HCT116 (cell line): ENCODE data around the gene MYLK4. TPM values are rescaled to one million over a fixed set of nuclear protein-coding genes. Genes with fewer than 3 reads are reported as not detected.

Experiments used
- ATAC-seq: fragments of 200-7000 bp; cut with Tn5 transposase; 2 replicates; pipeline ENCODE4 v1.9.1; 2020; ENCODE audit warnings: mild to moderate bottlenecking, moderate library complexity
- BruUV-seq: library from RNA; stranded (reverse); fragments of 400-500 nt; replicated peaks from 2 replicates; lab custom pipeline; 2021; lab: Mats Ljungman, UMichigan
- CTCF ChIA-PET: fragments of 300-600 bp; sonication (Branson Sonifier 250); formaldehyde crosslinking; loops from one replicate; lab custom pipeline; 2021; ENCODE audit warnings: antibody characterized with exemption; lab: Charles Lee
- POLR2A ChIA-PET: fragments of 300-600, 350-600 bp; sonication (Branson Sonifier 250); formaldehyde crosslinking; loops from one replicate; lab custom pipeline; 2021; ENCODE audit warnings: antibody characterized with exemption; lab: Charles Lee
- RAD21 ChIA-PET, 2 experiments: fragments of 300-600 bp; sonication (Branson Sonifier 250); formaldehyde crosslinking; loops; one replicate each; lab custom pipeline; 2023; ENCODE audit warnings: low total read pairs in 2 of 2; ENCODE audit not compliant: uncharacterized antibody in 2 of 2, unreplicated experiment in 2 of 2, low non-redundant PET in 1 of 2; lab: Charles Lee
- DNase-seq: peaks from one replicate; pipeline ENCODE4 v3.0.0-alpha.2; 2010; ENCODE audit warnings: low read depth, low spot score
- H2AFZ ChIP-seq: fragments of 200-600 bp; shearing (Covaris generic), sonication (generic); 2 replicates; pipeline ENCODE4 v1.6.1; 2017; ENCODE audit warnings: low read depth, mixed run types, mixed read lengths, antibody characterized with exemption, low read length; ENCODE audit not compliant: poor library complexity, severe bottlenecking
- H3K27ac ChIP-seq: 2 replicates; pipeline ENCODE4 v1.5.1; 2012; ENCODE audit warnings: low read depth, low read length
- H3K27me3 ChIP-seq: fragments of 200-600 bp; sonication (generic); 2 replicates; pipeline ENCODE4 v1.6.1; 2016; ENCODE audit warnings: mixed run types, low read length, mixed read lengths; ENCODE audit not compliant: insufficient read depth
- H3K36me3 ChIP-seq, 2 experiments: fragments of 200-500 bp in 1 of 2; fragments of 200-600 bp in 1 of 2; sonication (Bioruptor generic) in 1 of 2; sonication (generic) in 1 of 2; 2 replicates each; pipeline versions ENCODE4 v1.5.1 to v1.6.1; 2014 to 2016; ENCODE audit warnings: low read length in 2 of 2, inconsistent platforms in 1 of 2, mixed read lengths in 1 of 2, mixed run types in 1 of 2; ENCODE audit not compliant: insufficient read depth in 2 of 2, control insufficient read depth in 1 of 2
- H3K4me1 ChIP-seq, 2 experiments: fragments of 200-600 bp in 1 of 2; sonication (generic) in 1 of 2; 2 replicates each; pipeline versions ENCODE4 v1.5.1 to v1.6.1; 2012 to 2017; ENCODE audit warnings: low read length in 2 of 2, inconsistent platforms in 1 of 2, mild to moderate bottlenecking in 1 of 2, mixed read lengths in 1 of 2, mixed run types in 1 of 2, moderate library complexity in 1 of 2; ENCODE audit not compliant: insufficient read depth in 2 of 2, control insufficient read depth in 1 of 2
- H3K4me2 ChIP-seq: fragments of 200-600 bp; sonication (generic); 2 replicates; pipeline ENCODE4 v1.6.1; 2017; ENCODE audit warnings: mixed run types, low read length, mixed read lengths
- H3K4me3 ChIP-seq, 2 experiments: fragments of 200-600 bp in 1 of 2; sonication (generic) in 1 of 2; replicated peaks in 1 of 2; 2 replicates each; pipeline ENCODE4 v1.5.1; 2011 to 2016; ENCODE audit warnings: low read length in 2 of 2, control low read depth in 1 of 2, low read depth in 1 of 2, mild to moderate bottlenecking in 1 of 2, mixed read lengths in 1 of 2, mixed run types in 1 of 2
- H3K79me2 ChIP-seq: fragments of 200-600 bp; sonication (generic); 2 replicates; pipeline ENCODE4 v1.6.1; 2017; ENCODE audit warnings: mild to moderate bottlenecking, mixed run types, low read length, moderate library complexity, mixed read lengths; ENCODE audit not compliant: insufficient read depth
- H3K9ac ChIP-seq: fragments of 200-600 bp; sonication (generic); 2 replicates; pipeline ENCODE4 v1.6.1; 2016; ENCODE audit warnings: low read length, mixed read lengths
- H3K9me2 ChIP-seq: fragments of 200-600 bp; sonication (generic), shearing (Covaris generic); 2 replicates; pipeline ENCODE4 v1.6.1; 2017; ENCODE audit warnings: mixed run types, mild to moderate bottlenecking, moderate library complexity; ENCODE audit not compliant: insufficient read depth
- H3K9me3 ChIP-seq, 2 experiments: fragments of 200-500 bp in 1 of 2; fragments of 200-600 bp in 1 of 2; sonication (Bioruptor generic) in 1 of 2; sonication (generic) in 1 of 2; 2 replicates each; pipeline ENCODE4 v1.6.1; 2014 to 2017; ENCODE audit warnings: low read length in 2 of 2, mixed read lengths in 2 of 2, inconsistent platforms in 1 of 2, low read depth in 1 of 2, mild to moderate bottlenecking in 1 of 2, mixed run types in 1 of 2, moderate library complexity in 1 of 2; ENCODE audit not compliant: control insufficient read depth in 1 of 2, insufficient read depth in 1 of 2
- H4K20me1 ChIP-seq: fragments of 200-600 bp; sonication (generic), shearing (Covaris generic); 2 replicates; pipeline ENCODE4 v1.6.1; 2017; ENCODE audit warnings: mixed run types, mild to moderate bottlenecking, moderate library complexity; ENCODE audit not compliant: insufficient read depth
- MAX ChIP-seq: IDR thresholded peaks from 2 replicates; pipeline ENCODE4 v1.6.1; 2012
- POLR2AphosphoS5 ChIP-seq: IDR thresholded peaks from 2 replicates; pipeline ENCODE4 v1.6.1; 2011; ENCODE audit warnings: mild to moderate bottlenecking, low read depth, low read length, moderate library complexity
- SRF ChIP-seq: IDR thresholded peaks from 2 replicates; pipeline ENCODE4 v1.6.1; 2012; ENCODE audit warnings: low read depth
- intact Hi-C: fragments of 100-400 bp; cut with micrococcal nuclease; formaldehyde crosslinking; loops from 2 replicates; pipeline ENCODE4 v1.10.0; 2022
- total RNA-seq: library from RNA; stranded (reverse); gene quantifications from one replicate; pipeline ENCODE4 v1.2.1, GENCODE V29; 2021; ENCODE audit not compliant: unreplicated experiment

The MYLK4 gene
- total RNA-seq, 1 experiment from 2014 or later, result 0.27 TPM

- no peak for DNase-seq
- no peaks in the 10 kb centered on the region for H3K9me2 ChIP-seq
- H3K36me3 ChIP-seq, result no peaks in the 10 kb centered on the region
- no peak overlapping the region for H2AFZ ChIP-seq
- ChIA-PET RAD21 (no interaction called here), POLR2A (no interaction called here), CTCF (no interaction called here)
- no peak overlapping the region for H3K4me3 ChIP-seq
- ATAC-seq, result no peak
- H3K9me3 ChIP-seq, result no peaks in the 10 kb centered on the region
- H3K27me3 ChIP-seq, result no peaks in the 10 kb centered on the region
- no peak overlapping the region for H3K27ac ChIP-seq
- no peaks in the 10 kb centered on the region for H3K4me1 ChIP-seq
- intact Hi-C loops, result no loop called here
- no TSS peak for BruUV-seq
- TF ChIP-seq POLR2AphosphoS5 (no peak), MAX (no peak)
- no peaks in the 10 kb centered on the region for H4K20me1 ChIP-seq
- no peak overlapping the region for H3K4me2 ChIP-seq
- no peak overlapping the region for H3K9ac ChIP-seq
- H3K79me2 ChIP-seq, result no peaks in the 10 kb centered on the region
These were observed 85.3 kb downstream of the MYLK4 start for GRCh38 chr6:2665146-2666070.

- BruUV-seq, result no TSS peak
- Histone ChIP-seq H3K4me2 (no peak overlapping the region), H4K20me1 (no peaks in the 10 kb centered on the region), H3K36me3 (no peaks in the 10 kb centered on the region), H3K4me3 (no peak overlapping the region), H3K4me1 (peaks cover 0 to 15% of the 10 kb centered on the region in 2 experiments; a peak in 2 of 4 replicates), H3K9me3 (no peaks in the 10 kb centered on the region), H3K27me3 (no peaks in the 10 kb centered on the region), H2AFZ (no peak overlapping the region), H3K9me2 (no peaks in the 10 kb centered on the region), H3K27ac (no peak overlapping the region), H3K79me2 (no peaks in the 10 kb centered on the region), H3K9ac (no peak overlapping the region)
- CTCF ChIA-PET, result no interaction called here
- ATAC-seq (no peak), DNase-seq (no peak)
- intact Hi-C loops, result no loop called here
- RAD21 ChIA-PET, result no interaction called here
- POLR2A ChIA-PET, result no interaction called here
- TF ChIP-seq MAX (no peak), SRF (no peak)
These were observed 87.6 kb downstream of the MYLK4 start for GRCh38 chr6:2663123-2663522.
